Measurements from ENCODE around the gene ABHD12.
A peak's percentile ranks its signal among the peaks of the same experiment; 100 is the strongest.

The ABHD12 gene

GRCh38 chr20:25273541-25274358 lies 116.9 kb downstream of the ABHD12 start:
- Histone ChIP-seq H2BK12ac (ENCODE audit: low read length in 2 of 2) (no peak overlapping the region), H2AK5ac (ENCODE audit: low read length, severe bottlenecking) (no peak overlapping the region), H3K27me3 (ENCODE audit: control insufficient read depth in 1 of 2, insufficient read depth in 1 of 2, low read length in 2 of 2) (no peaks in the 10 kb centered on the region), H3K4ac (ENCODE audit: low read depth in 1 of 2, low read length in 2 of 2) (no peak overlapping the region), H4K91ac (ENCODE audit: low read length) (no peak overlapping the region), H3K4me2 (ENCODE audit: low read length, poor library complexity, severe bottlenecking) (no peak overlapping the region), H4K8ac (ENCODE audit: low read length) (no peak overlapping the region), H3K27ac (ENCODE audit: low read length, poor library complexity, severe bottlenecking) (peak overlapping the region; percentile 19), H3K4me3 (ENCODE audit: insufficient read depth in 1 of 2, low read depth in 1 of 2, low read length in 2 of 2) (no peak overlapping the region), H2BK120ac (ENCODE audit: low read depth, low read length) (no peak overlapping the region), H3K18ac (ENCODE audit: low read depth in 1 of 2, low read length in 2 of 2) (no peak overlapping the region), H3K4me1 (ENCODE audit: control insufficient read depth, insufficient read depth, low read depth, low read length) (peaks cover 30% of the 10 kb centered on the region), H2AFZ (ENCODE audit: low read depth, low read length) (no peak overlapping the region), H3K23ac (ENCODE audit: low read length in 2 of 2) (no peak overlapping the region), H3K9me3 (ENCODE audit: control insufficient read depth, low read length) (no peaks in the 10 kb centered on the region), H3K9ac (ENCODE audit: low read length) (no peak overlapping the region), H3K36me3 (ENCODE audit: control insufficient read depth in 1 of 2, insufficient read depth in 2 of 2, low read depth in 1 of 2, low read length in 2 of 2) (peaks cover 96 to 98% of the 10 kb centered on the region in 2 experiments), H2BK15ac (ENCODE audit: low read depth, poor library complexity, severe bottlenecking) (no peak overlapping the region), H3K79me1 (replicated peaks; ENCODE audit: low read length, poor library complexity, severe bottlenecking) (peaks cover 49% of the 10 kb centered on the region), H3K14ac (ENCODE audit: low read length in 2 of 2) (no peak overlapping the region), H2BK5ac (ENCODE audit: low read depth, low read length, poor library complexity, severe bottlenecking) (no peak overlapping the region)
- DNase-seq: no peak
- 97% methylated on average over 19 of the region's 20 CpGs for WGBS

GRCh38 chr20:25273046-25273445 lies 117.6 kb downstream of the ABHD12 start:
- Histone ChIP-seq H3K27ac (ENCODE audit: low read length, poor library complexity, severe bottlenecking) (peak overlapping the region; percentile 28), H2BK120ac (ENCODE audit: low read depth, low read length) (no peak overlapping the region), H2AFZ (ENCODE audit: low read depth, low read length) (no peak overlapping the region), H4K8ac (ENCODE audit: low read length) (no peak overlapping the region), H3K18ac (ENCODE audit: low read depth in 1 of 2, low read length in 2 of 2) (no peak overlapping the region), H2BK15ac (ENCODE audit: low read depth, poor library complexity, severe bottlenecking) (no peak overlapping the region), H3K4ac (ENCODE audit: low read depth in 1 of 2, low read length in 2 of 2) (no peak overlapping the region), H3K14ac (ENCODE audit: low read length in 2 of 2) (no peak overlapping the region), H3K23ac (ENCODE audit: low read length in 2 of 2) (no peak overlapping the region), H3K9me3 (ENCODE audit: control insufficient read depth, low read length) (no peaks in the 10 kb centered on the region), H3K79me1 (replicated peaks; ENCODE audit: low read length, poor library complexity, severe bottlenecking) (peaks cover 49% of the 10 kb centered on the region), H3K36me3 (ENCODE audit: control insufficient read depth in 1 of 2, insufficient read depth in 2 of 2, low read depth in 1 of 2, low read length in 2 of 2) (peaks cover 89 to 91% of the 10 kb centered on the region in 2 experiments), H3K4me2 (ENCODE audit: low read length, poor library complexity, severe bottlenecking) (no peak overlapping the region), H3K4me1 (ENCODE audit: control insufficient read depth, insufficient read depth, low read depth, low read length) (peaks cover 30% of the 10 kb centered on the region), H3K4me3 (ENCODE audit: insufficient read depth in 1 of 2, low read depth in 1 of 2, low read length in 2 of 2) (no peak overlapping the region), H4K91ac (ENCODE audit: low read length) (no peak overlapping the region), H3K9ac (ENCODE audit: low read length) (no peak overlapping the region), H3K27me3 (ENCODE audit: control insufficient read depth in 1 of 2, insufficient read depth in 1 of 2, low read length in 2 of 2) (no peaks in the 10 kb centered on the region), H2BK5ac (ENCODE audit: low read depth, low read length, poor library complexity, severe bottlenecking) (no peak overlapping the region), H2BK12ac (ENCODE audit: low read length in 2 of 2) (no peak overlapping the region), H2AK5ac (ENCODE audit: low read length, severe bottlenecking) (peak overlapping the region; percentile 27)
- 95% methylated on average over 10 of the region's 10 CpGs for WGBS
- DNase-seq: no peak

- Histone ChIP-seq H3K9ac (ENCODE audit: low read length) (no peak overlapping the region), H3K4me2 (ENCODE audit: low read length, poor library complexity, severe bottlenecking) (no peak overlapping the region), H3K27ac (ENCODE audit: low read length, poor library complexity, severe bottlenecking) (peak overlapping the region; percentile 28), H2AK5ac (ENCODE audit: low read length, severe bottlenecking) (no peak overlapping the region), H3K79me1 (replicated peaks; ENCODE audit: low read length, poor library complexity, severe bottlenecking) (peaks cover 44% of the 10 kb centered on the region), H3K27me3 (ENCODE audit: control insufficient read depth in 1 of 2, insufficient read depth in 1 of 2, low read length in 2 of 2) (no peaks in the 10 kb centered on the region), H3K4ac (ENCODE audit: low read depth in 1 of 2, low read length in 2 of 2) (no peak overlapping the region), H2BK5ac (ENCODE audit: low read depth, low read length, poor library complexity, severe bottlenecking) (no peak overlapping the region), H4K8ac (ENCODE audit: low read length) (no peak overlapping the region), H4K91ac (ENCODE audit: low read length) (no peak overlapping the region), H2BK15ac (ENCODE audit: low read depth, poor library complexity, severe bottlenecking) (no peak overlapping the region), H3K9me3 (ENCODE audit: control insufficient read depth, low read length) (no peaks in the 10 kb centered on the region), H2BK12ac (ENCODE audit: low read length in 2 of 2) (no peak overlapping the region), H3K18ac (ENCODE audit: low read depth in 1 of 2, low read length in 2 of 2) (no peak overlapping the region), H3K23ac (ENCODE audit: low read length in 2 of 2) (no peak overlapping the region), H3K4me1 (ENCODE audit: control insufficient read depth, insufficient read depth, low read depth, low read length) (peaks cover 32% of the 10 kb centered on the region), H3K14ac (ENCODE audit: low read length in 2 of 2) (no peak overlapping the region), H2AFZ (ENCODE audit: low read depth, low read length) (no peak overlapping the region), H2BK120ac (ENCODE audit: low read depth, low read length) (no peak overlapping the region), H3K36me3 (ENCODE audit: control insufficient read depth in 1 of 2, insufficient read depth in 2 of 2, low read depth in 1 of 2, low read length in 2 of 2) (peaks cover 82 to 84% of the 10 kb centered on the region in 2 experiments), H3K4me3 (ENCODE audit: insufficient read depth in 1 of 2, low read depth in 1 of 2, low read length in 2 of 2) (no peak overlapping the region)
- DNase-seq: no peak
- 91% methylated on average over 19 of the region's 19 CpGs for WGBS
These were observed 118.2 kb downstream of the ABHD12 start for GRCh38 chr20:25272223-25273000.

Measured in mesenchymal stem cell (in vitro differentiated cells and primary cell).